Measurements from ENCODE around the gene RFTN1. TPM values are rescaled to one million over a fixed set of nuclear protein-coding genes. Genes with fewer than 3 reads are reported as not detected.

RFTN1 gene
- polyA plus RNA-seq, 2 of the 4 experiments (the other 2 are of a cell fraction): 1.8 to 3.7 TPM

DNA sequence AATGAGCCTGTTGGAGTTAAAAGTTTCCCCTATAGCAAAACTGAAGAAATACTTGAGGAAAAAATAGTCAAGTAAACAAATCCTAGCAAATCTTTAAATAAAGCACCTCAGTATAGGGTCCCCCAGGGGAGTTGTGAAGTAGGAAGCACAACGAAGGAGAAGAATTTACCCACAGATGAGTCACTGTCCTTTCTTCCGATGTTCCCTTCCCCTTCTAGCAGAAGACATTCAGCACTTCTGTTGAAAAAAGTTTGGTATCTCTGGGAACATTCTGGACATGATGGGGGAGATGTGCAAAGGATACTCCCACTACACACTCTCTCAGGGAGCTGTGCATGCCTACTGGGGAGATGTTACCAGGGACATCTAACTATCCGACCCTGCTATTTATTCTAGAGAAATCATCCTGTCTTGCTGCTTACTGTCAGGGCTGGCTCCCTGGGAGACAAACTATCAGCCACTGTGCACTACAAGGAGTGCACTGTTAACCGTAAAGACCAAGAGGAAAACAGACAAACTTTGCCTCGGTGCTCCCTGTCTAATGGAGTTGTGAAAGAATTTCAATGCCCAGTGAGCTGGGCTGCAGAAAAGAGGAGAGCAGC lies 93.8 kb downstream of the RFTN1 start (continued):
- TF ChIP-seq TFCP2L1 (CRISPR knock-in tag; IDR thresholded peaks at IDR 0.05): no peak
- TF ChIP-seq EHMT2 (IDR thresholded peaks at IDR 0.05; ENCODE audit: low read depth): no peak
- TF ChIP-seq CHD2 (IDR thresholded peaks at IDR 0.05; ENCODE audit: low read length, partially characterized antibody): no peak
- TF ChIP-seq HDAC2 (IDR thresholded peaks at IDR 0.05): no peak

DNA sequence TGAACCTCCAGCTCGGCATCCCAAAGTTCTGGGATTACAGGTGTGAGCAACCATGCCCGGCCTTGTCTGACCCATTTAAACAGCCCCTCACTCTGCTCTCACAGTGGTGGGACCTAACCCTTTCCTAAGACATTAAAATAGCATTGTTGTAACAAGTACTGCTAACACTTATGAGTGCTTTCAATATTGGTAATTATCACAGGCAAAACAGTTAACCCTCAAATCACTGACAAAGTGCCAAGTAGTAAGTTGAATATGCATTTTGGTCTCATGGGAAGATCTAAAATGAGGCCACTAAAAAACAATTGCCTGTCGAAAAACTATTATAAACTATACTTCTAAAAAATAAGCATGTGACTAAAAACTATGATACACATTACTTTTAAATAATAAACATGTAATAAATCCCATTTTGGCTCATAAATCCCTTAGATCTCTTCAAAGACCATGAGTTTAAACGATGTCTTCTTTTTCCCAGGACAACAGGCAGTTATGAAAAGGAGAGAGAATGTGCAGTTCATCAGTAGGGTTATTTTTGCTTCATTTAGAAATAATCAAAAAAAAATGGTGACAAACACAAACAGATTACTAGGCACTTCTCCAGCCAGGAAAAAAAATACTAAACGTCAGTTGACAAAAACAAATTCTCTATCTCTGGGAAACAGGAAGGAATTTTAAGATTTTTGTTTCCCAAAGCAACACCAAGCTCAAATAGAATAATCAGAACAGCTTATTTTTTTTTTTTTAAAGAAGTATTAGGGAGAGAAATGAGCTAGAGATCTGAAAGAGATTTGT lies 95.4 kb downstream of the RFTN1 start:
- POLR2A ChIA-PET: no interaction called here
- CTCF ChIA-PET: no interaction called here
- DNase-seq (ENCODE audit: low read depth in 1 of 2, low spot score in 1 of 2) (no peak), FAIRE-seq (no peak), ATAC-seq (no peak)
- Histone ChIP-seq H3K4me2 (no peak overlapping the region), H3K4me3 (no peak overlapping the region), H3K4me1 (peaks cover 19% of the 10 kb centered on the region), H3K9me3 (no peaks in the 10 kb centered on the region), H3K27ac (no peak overlapping the region)
- TF ChIP-seq HOXA7 (CRISPR knock-in tag; IDR thresholded peaks at IDR 0.05) (no peak), SREBF2 (IDR thresholded peaks at IDR 0.05) (no peak), HOXB5 (CRISPR knock-in tag; IDR thresholded peaks at IDR 0.05) (no peak), CEBPB (IDR thresholded peaks at IDR 0.05) (no peak), ZNF302 (CRISPR knock-in tag; IDR thresholded peaks at IDR 0.05) (no peak), MYC (IDR thresholded peaks at IDR 0.05; ENCODE audit: borderline replicate concordance, low read length) (no peak), MAFK (IDR thresholded peaks at IDR 0.05; ENCODE audit: partially characterized antibody) (no peak), RAD21 (conservative IDR thresholded peaks at IDR 0.05 in 1 of 2, IDR thresholded peaks at IDR 0.05 in 1 of 2) (no peak), POLR2AphosphoS2 (conservative IDR thresholded peaks at IDR 0.05; ENCODE audit: low read length) (no peak), CHD4 (IDR thresholded peaks at IDR 0.05; ENCODE audit: borderline replicate concordance) (no peak), ATOH8 (CRISPR knock-in tag; IDR thresholded peaks at IDR 0.05; ENCODE audit: low read depth) (no peak), ESRRA (IDR thresholded peaks at IDR 0.05; ENCODE audit: borderline replicate concordance, low read length) (no peak), BCL3 (IDR thresholded peaks at IDR 0.05) (no peak), TFCP2L1 (CRISPR knock-in tag; IDR thresholded peaks at IDR 0.05) (no peak), RNF2 (IDR thresholded peaks at IDR 0.05; ENCODE audit: borderline replicate concordance, low read depth) (no peak), GATA3 (IDR thresholded peaks at IDR 0.05; ENCODE audit: borderline replicate concordance) (no peak), CBX2 (IDR thresholded peaks at IDR 0.05; ENCODE audit: borderline replicate concordance, low read depth) (no peak)
- TF ChIP-seq, protein P1, sequence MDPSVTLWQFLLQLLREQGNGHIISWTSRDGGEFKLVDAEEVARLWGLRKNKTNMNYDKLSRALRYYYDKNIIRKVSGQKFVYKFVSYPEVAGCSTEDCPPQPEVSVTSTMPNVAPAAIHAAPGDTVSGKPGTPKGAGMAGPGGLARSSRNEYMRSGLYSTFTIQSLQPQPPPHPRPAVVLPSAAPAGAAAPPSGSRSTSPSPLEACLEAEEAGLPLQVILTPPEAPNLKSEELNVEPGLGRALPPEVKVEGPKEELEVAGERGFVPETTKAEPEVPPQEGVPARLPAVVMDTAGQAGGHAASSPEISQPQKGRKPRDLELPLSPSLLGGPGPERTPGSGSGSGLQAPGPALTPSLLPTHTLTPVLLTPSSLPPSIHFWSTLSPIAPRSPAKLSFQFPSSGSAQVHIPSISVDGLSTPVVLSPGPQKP (IDR thresholded peaks at IDR 0.05; ENCODE audit: low read depth, low read length): no peak
- TF ChIP-seq, protein P2, sequence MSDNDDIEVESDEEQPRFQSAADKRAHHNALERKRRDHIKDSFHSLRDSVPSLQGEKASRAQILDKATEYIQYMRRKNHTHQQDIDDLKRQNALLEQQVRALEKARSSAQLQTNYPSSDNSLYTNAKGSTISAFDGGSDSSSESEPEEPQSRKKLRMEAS (IDR thresholded peaks at IDR 0.05): no peak
- TF ChIP-seq, protein P3, sequence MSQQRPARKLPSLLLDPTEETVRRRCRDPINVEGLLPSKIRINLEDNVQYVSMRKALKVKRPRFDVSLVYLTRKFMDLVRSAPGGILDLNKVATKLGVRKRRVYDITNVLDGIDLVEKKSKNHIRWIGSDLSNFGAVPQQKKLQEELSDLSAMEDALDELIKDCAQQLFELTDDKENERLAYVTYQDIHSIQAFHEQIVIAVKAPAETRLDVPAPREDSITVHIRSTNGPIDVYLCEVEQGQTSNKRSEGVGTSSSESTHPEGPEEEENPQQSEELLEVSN (IDR thresholded peaks at IDR 0.05; ENCODE audit: borderline replicate concordance, low read depth): no peak
- WGBS (ENCODE audit: missing lambda C conversion rate): 54% methylated on average over 5 of the region's 5 CpGs
